ENCODE data around the gene ARHGAP45.

Gene ARHGAP45

DNA sequence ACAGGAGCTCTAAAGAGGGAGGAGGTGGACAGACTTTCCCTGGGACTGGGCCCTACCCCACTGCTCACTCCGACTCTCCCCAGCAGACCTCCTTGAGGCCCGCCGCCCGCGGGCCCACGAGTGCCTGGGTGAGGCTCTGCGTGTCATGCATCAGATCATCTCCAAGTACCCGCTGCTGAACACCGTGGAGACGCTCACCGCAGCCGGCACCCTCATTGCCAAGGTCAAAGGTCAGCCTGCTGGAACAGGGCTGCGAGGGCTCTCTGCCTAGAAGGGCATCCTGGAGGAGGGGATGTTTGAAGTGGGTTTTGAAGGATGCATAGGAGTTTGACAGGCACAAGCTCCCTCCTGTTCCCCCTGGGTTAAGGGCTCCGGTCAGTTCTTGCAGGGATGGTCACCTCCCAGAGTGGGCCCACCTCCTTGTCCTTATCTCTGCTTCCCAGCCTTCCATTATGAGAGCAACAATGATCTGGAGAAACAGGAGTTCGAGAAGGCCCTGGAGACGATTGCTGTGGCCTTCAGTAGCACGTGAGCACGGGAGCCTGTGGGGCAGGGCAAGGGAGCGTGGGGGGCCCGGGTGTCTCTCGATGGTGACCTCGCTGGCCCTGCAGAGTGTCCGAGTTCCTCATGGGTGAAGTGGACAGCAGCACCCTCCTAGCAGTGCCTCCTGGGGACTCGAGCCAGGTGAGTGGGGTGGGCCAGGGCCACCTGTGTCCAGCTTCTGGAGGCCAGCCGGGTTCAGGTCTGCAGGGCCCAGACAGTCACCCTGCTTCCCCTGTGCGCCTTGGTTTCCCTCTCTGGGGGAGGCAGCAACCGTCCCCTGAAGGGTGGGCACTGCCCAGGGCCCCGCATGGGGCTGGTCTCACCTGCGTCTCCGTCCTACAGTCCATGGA lies 6.3 kb downstream of the ARHGAP45 start:
- TF ChIP-seq SIN3A (IDR thresholded peaks at IDR 0.05; ENCODE audit: borderline replicate concordance, insufficient read depth, low read length) (no peak), FOXP2 (optimal IDR thresholded peaks at IDR 0.05; ENCODE audit: borderline replicate concordance, extremely low read depth, extremely low read length, insufficient read depth) (no peak), POLR2AphosphoS5 (IDR thresholded peaks at IDR 0.05; ENCODE audit: low read depth, low read length) (no peak), TAF1 (IDR thresholded peaks at IDR 0.05; ENCODE audit: borderline replicate concordance, insufficient read depth, low read length) (no peak)
- TF ChIP-seq, protein P1, sequence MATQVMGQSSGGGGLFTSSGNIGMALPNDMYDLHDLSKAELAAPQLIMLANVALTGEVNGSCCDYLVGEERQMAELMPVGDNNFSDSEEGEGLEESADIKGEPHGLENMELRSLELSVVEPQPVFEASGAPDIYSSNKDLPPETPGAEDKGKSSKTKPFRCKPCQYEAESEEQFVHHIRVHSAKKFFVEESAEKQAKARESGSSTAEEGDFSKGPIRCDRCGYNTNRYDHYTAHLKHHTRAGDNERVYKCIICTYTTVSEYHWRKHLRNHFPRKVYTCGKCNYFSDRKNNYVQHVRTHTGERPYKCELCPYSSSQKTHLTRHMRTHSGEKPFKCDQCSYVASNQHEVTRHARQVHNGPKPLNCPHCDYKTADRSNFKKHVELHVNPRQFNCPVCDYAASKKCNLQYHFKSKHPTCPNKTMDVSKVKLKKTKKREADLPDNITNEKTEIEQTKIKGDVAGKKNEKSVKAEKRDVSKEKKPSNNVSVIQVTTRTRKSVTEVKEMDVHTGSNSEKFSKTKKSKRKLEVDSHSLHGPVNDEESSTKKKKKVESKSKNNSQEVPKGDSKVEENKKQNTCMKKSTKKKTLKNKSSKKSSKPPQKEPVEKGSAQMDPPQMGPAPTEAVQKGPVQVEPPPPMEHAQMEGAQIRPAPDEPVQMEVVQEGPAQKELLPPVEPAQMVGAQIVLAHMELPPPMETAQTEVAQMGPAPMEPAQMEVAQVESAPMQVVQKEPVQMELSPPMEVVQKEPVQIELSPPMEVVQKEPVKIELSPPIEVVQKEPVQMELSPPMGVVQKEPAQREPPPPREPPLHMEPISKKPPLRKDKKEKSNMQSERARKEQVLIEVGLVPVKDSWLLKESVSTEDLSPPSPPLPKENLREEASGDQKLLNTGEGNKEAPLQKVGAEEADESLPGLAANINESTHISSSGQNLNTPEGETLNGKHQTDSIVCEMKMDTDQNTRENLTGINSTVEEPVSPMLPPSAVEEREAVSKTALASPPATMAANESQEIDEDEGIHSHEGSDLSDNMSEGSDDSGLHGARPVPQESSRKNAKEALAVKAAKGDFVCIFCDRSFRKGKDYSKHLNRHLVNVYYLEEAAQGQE (IDR thresholded peaks at IDR 0.05; ENCODE audit: insufficient read depth in 1 of 2, low read depth in 2 of 2, low read length in 2 of 2): no peak

DNA sequence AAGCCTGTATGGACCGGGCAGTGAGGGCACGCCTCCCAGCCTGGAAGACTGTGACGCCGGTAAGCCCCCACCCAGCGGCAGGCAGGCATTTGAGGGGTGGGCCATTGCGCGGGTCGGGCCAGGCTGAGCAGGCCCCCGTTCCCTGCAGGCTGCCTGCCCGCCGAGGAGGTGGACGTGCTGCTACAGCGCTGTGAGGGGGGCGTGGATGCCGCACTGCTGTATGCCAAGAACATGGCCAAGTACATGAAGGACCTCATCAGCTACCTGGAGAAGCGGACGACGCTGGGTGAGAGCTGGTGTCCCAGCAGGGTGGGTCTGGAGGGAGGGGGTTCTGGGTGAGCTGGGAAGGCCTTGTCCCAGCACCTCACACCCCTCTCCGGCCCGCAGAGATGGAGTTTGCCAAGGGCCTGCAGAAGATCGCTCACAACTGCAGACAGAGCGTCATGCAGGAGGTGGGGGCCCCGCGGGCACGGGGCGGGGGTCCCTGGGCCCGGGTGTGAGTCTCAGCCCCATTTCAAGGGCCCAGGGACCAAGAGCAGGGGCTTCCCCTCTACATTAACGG lies 7.1 kb downstream of the ARHGAP45 start:
- no peak for TF ChIP-seq FOXP2 (optimal IDR thresholded peaks at IDR 0.05; ENCODE audit: borderline replicate concordance, extremely low read depth, extremely low read length, insufficient read depth)
- no peak for TF ChIP-seq SIN3A (IDR thresholded peaks at IDR 0.05; ENCODE audit: borderline replicate concordance, insufficient read depth, low read length)
- TF ChIP-seq POLR2AphosphoS5 (IDR thresholded peaks at IDR 0.05; ENCODE audit: low read depth, low read length): no peak
- TF ChIP-seq TAF1 (IDR thresholded peaks at IDR 0.05; ENCODE audit: borderline replicate concordance, insufficient read depth, low read length): no peak
- TF ChIP-seq, protein P1 (IDR thresholded peaks at IDR 0.05; ENCODE audit: insufficient read depth in 1 of 2, low read depth in 2 of 2, low read length in 2 of 2): no peak

DNA sequence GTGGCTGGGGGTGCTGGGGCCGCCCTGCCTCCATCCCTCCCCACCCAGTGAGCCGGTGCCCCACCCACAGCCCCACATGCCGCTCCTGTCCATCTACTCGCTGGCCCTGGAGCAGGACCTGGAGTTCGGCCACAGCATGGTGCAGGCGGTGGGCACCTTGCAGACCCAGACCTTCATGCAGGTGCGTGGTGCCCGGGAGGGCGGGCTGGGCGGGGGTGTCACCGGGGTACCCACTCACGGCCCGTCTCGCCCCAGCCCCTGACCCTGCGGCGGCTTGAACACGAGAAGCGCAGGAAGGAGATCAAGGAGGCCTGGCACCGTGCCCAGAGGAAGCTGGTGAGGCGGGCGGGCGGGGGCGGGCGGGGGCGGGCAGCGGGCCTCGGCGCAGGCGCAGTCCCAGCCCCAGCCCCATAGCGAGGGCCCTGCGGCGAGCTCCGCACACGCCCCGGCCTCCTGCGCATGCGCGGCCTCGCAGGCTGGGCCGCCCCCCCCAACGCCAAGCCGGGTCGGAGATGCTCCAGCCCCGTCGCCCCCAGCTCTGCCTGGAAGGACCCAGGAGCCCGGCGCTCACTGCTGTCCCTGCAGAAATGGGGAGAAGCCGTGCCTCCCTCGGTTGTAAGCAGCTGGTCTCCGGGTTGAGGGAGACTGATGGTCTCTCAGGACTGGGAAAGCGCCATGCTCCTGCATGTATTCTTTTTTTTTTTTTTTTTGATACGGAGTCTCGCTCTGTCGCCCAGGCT lies 7.7 kb downstream of the ARHGAP45 start:
- no peak for TF ChIP-seq FOXP2 (optimal IDR thresholded peaks at IDR 0.05; ENCODE audit: borderline replicate concordance, extremely low read depth, extremely low read length, insufficient read depth)
- no peak for TF ChIP-seq SIN3A (IDR thresholded peaks at IDR 0.05; ENCODE audit: borderline replicate concordance, insufficient read depth, low read length)
- TF ChIP-seq TAF1 (IDR thresholded peaks at IDR 0.05; ENCODE audit: borderline replicate concordance, insufficient read depth, low read length): no peak
- TF ChIP-seq POLR2AphosphoS5 (IDR thresholded peaks at IDR 0.05; ENCODE audit: low read depth, low read length): peak; percentile 71; the same call in 1 of the 2 replicates

DNA sequence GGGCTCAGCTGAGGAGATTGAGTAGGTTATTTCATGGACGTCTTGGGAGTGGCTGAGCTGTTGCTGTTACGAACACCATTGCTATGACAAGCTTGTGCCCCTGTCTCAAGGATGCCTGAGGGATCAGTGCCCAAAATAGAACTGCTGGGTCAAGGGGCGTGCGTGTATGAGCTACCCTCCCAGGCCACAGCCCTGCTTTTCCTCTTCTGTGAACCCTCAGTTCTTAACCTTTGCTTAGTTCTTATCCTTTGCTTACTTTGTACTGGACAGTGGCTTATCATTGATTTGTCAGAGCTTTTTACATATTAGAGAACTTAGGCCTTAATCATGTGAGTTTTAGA lies 9.0 kb downstream of the ARHGAP45 start:
- no peak for TF ChIP-seq FOXP2 (optimal IDR thresholded peaks at IDR 0.05; ENCODE audit: borderline replicate concordance, extremely low read depth, extremely low read length, insufficient read depth)
- TF ChIP-seq, protein P1 (IDR thresholded peaks at IDR 0.05; ENCODE audit: insufficient read depth in 1 of 2, low read depth in 2 of 2, low read length in 2 of 2): no peak
- no peak for TF ChIP-seq POLR2AphosphoS5 (IDR thresholded peaks at IDR 0.05; ENCODE audit: low read depth, low read length)
- no peak for TF ChIP-seq SIN3A (IDR thresholded peaks at IDR 0.05; ENCODE audit: borderline replicate concordance, insufficient read depth, low read length)
- TF ChIP-seq TAF1 (IDR thresholded peaks at IDR 0.05; ENCODE audit: borderline replicate concordance, insufficient read depth, low read length): no peak

DNA sequence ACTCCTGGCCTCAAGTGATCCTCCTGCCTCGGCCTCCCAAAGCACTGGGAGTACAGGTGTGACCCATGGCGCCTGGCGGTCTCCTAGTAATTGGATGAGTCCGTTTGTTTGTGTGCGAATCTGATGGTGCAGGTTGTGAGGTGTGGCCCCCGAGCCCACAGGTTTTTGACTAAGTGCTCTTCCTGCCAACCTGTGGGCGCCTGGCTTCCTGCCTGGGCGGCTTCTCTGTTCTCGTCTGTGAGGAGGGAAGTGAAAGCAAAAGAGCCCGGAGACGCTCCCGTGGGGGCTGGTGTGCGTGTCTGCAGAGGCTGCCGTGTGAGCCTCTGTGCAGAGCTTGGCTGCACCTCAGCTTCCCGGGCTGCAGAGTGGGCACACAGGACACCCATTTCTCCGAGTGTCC lies 10.0 kb downstream of the ARHGAP45 start:
- TF ChIP-seq TAF1 (IDR thresholded peaks at IDR 0.05; ENCODE audit: borderline replicate concordance, insufficient read depth, low read length) (no peak), SIN3A (IDR thresholded peaks at IDR 0.05; ENCODE audit: borderline replicate concordance, insufficient read depth, low read length) (no peak), POLR2AphosphoS5 (IDR thresholded peaks at IDR 0.05; ENCODE audit: low read depth, low read length) (no peak), FOXP2 (optimal IDR thresholded peaks at IDR 0.05; ENCODE audit: borderline replicate concordance, extremely low read depth, extremely low read length, insufficient read depth) (no peak)
- TF ChIP-seq, protein P1 (IDR thresholded peaks at IDR 0.05; ENCODE audit: insufficient read depth in 1 of 2, low read depth in 2 of 2, low read length in 2 of 2): no peak
